ENCODE data around the gene F5.
"Not testable (repeated sequence)": the region's sequence is repeated elsewhere in the genome, so short reads cannot be mapped to it uniquely, and the experiment has no call there.

Gene F5

DNA sequence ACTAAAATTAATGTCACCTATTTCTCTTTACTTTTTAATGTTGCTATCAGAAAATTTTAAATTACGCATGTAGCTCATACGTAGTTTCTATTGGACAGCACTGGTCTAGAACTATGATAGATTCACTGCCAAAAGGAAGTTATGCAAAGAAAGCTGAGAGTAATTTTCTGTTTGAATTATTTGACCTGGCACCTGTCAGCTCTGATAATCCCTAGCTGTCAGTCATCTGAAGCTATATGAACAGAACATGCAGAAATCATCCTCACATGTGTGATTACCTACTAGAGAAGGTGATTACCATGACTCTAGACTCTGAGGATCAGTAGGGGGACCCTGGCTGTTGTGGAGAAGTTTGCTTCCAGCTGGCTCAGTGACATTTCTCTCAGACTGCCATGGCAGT lies 40.8 kb downstream of the F5 start:
- DNase-seq (ENCODE audit: low read depth in 2 of 2) = no peak

DNA sequence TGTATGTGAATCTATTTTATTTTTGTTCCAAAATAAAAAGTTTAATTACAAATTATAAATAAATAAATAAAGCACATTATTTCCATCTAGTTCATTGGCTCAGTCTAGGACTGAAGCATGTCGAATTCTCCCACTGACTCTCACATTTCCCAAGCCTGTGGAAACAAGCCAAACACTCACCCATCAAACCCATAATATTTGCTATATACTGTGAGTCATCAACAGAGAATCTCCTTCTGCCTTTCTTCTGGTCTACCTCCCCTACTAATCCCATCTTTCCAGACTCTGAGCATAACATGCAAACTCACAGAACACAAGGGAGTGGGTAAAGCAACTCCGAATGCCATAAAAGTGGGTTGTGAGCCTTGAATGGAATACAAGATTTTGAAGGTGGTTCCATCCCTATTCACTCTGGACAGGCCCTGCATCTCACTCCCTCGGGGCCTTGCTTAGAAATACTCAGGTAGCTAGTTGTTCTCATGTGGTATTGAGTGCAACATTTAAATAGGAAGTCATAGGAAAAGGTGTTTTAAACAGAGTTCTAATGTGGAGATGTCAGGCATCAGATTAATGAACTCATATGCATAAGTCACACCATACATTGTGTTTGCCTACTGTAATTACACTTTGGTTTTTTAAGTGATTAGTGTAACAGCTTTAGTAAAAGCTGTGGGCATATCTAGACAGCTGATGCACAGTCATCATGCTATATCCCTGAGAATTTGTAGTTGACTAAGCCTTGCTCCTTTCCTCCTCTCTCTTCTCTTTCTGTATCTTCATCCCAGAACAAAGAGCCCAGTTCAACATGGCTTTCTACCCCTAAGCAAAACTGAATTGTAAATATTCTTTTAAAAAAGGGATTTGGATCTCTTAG lies 47.0 kb downstream of the F5 start:
- DNase-seq (ENCODE audit: low read depth in 2 of 2) = no peak

DNA sequence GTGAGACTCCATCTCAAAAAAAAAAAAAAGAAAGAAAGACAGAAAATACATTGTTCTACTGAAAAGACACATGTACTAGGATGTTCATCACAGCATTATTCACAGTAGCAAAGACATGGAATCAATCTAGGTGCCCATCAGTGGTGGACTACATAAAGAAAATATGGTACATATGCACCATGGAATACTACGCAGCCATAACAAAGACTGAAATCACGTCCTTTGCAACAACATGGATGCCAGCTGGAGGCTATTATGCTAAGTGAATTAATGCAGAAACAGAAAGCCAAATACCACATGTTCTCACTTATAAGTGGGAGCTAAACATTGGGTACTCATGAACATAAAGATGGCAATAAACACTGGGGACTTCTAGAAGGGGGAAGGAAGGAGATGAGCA lies 51.6 kb downstream of the F5 start:
- no peak for DNase-seq (ENCODE audit: low read depth in 2 of 2)

DNA sequence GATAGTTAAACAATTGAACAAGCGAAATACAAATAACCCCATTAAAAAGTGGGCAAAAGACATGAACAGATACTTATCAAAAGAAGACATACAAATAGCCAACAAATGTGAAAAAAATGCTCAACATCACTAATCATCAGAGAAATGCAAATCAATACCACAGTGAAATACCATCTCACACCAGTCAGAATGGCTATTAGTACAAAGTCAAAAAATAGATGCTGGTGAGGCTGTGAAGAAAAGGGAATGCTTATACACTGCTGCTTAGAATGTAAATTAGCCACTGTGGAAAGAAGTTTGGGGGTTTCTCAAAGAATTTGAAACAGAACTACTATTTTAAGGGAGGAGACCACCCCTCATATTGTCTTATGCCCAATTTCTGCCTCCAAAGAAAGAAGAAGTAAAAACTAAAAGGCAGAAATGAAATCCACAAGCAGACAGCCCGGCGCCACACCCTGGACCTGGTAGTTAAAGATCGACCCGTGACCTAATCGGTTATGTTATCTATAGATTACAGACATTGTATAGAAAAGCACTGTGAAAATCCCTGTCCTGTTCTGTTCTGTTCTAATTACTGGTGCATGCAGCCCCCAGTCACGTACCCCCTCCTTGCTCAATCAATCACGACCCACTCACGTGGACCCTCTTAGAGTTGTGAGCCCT lies 52.6 kb downstream of the F5 start:
- DNase-seq (ENCODE audit: low read depth in 2 of 2) = not testable (repeated sequence)

DNA sequence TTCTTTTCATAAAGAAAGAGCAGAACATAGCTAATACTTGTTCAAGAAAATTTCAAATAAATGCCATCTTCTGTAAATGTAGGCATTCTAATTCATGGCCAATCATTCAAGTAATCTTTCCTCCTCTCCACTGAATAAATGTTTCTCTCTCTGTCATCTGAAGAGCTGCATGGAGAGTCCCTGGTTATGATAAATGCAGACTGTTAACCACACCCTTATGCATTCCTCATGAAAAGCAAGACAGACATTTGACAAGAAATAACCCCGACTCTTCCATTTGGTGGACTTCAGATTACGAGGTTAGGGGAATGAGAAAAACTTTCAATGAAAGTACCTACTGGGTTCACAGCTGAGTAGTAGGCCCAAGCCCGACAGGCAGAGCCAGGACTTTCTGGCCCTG lies 55.8 kb downstream of the F5 start:
- no peak for DNase-seq (ENCODE audit: low read depth in 2 of 2)

DNA sequence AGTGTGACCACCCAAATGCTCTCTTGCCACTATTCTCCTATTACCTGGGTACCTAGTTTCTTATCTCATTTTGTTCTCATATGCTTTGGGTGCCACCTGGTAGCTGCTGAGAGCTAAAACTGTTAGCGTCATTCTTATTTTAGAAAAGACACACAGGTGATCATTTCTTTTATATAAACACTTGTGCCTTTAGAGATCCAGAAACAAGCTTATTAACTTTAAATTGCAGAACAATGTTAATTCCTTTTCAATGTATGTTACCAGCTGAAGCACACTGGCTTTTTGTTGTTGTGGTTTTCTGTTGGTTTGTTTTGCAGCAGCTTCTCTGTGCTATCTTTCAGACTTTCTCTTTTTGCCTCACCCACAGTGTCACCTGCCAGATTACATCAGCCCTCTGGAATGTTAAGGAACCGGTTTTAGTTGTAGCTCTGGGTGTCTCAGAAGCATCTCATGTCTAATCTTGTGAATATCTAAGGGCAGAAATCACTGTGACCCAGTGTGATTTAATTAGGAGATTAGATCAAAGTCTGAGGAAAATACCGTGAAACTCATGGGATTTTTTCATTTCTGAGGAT lies 57.1 kb downstream of the F5 start:
- no peak for DNase-seq (ENCODE audit: low read depth in 2 of 2)

DNA sequence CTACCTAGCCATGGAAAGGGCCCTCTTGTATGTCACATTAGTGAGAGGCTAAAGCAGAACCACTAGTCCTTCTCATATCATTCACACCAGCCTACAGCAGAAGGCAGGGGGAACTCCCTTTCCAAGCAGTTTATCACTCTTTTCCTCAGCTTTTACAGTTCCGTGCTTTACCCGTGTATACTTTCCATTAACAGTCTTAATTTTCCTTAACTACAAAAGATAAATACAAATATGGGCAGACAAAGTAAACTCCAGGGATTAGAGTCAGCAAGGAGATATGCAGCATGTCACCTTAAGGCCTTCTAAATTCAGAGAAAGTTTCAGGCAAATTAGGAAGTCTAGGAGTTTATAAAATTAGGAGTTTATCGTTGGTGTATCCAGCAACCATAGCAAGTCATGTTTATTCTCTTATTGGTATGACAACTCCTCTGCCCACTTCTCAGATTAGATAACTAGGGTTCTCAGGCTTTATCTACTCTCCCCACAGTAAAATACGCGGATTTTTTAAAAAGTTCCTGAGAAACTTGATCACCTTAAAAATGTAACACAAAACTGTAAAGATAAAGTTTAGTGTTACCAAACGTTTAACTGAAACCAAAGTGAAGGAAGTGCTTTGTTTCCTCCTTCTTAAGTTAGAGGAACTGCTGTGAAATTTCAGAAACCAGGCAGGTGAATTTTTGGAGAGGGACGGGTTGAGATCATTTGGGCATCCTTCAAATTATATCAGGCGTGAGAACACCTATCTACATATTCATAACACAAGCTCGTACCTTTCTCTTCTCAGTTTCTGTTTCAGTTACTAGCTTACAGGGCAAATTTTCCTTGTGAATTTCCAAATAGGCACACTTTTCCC lies 57.8 kb downstream of the F5 start:
- no peak for DNase-seq (ENCODE audit: low read depth in 2 of 2)

DNA sequence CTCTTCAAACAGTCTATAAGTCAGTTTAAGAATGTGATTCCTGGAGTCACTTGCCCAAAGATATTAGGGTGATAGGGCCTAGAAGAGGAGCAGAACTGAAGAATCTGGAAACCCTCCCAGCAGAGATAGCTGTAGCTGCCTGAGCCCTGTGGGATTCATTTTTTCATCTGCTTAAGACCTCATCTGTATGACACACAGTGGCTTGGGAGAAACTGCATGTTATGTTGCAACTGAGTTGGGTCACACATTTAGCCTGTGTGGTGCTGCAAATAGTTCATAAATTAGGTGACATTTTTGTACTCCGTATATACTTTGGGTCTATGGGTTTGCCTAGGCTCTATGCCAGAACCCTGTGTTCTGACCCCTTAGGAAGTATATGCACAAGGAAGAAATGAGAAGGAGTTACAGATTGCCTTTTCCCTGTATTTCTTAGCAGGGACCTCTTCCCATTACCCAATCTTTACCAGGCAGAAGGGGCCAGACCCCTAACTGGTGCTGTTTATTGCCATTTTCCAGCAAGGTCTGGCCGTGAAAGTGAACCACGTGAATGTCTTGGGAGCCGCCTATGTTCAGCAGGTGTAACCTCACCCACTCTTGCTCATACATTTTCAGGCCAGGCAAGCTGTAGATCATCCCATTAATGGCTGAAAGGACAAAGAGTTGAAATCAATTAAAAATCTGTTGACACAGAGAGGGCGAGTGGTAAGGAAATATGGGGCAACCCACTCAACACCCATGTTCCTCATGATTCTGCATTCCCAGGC lies 58.6 kb downstream of the F5 start:
- no peak for DNase-seq (ENCODE audit: low read depth in 2 of 2)

DNA sequence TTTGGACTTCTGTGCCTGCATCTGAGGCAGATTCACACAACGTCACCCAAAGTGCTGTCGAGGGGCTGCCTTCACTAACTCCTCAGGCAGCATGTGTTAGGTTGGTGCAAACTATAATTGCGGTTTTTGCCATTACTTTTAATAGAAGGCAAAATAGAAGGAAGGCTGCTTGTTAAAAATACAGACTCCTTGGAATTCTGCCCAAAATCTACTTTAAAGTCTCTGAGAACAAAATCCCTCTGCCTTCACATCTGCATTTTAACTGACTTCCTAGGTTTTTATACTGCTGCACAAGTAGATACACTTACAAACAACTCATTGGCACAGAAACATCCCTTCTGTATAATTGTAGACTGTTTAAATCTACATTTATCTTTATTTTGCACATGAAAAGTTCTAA lies 59.3 kb downstream of the F5 start:
- no peak for DNase-seq (ENCODE audit: low read depth in 2 of 2)

DNA sequence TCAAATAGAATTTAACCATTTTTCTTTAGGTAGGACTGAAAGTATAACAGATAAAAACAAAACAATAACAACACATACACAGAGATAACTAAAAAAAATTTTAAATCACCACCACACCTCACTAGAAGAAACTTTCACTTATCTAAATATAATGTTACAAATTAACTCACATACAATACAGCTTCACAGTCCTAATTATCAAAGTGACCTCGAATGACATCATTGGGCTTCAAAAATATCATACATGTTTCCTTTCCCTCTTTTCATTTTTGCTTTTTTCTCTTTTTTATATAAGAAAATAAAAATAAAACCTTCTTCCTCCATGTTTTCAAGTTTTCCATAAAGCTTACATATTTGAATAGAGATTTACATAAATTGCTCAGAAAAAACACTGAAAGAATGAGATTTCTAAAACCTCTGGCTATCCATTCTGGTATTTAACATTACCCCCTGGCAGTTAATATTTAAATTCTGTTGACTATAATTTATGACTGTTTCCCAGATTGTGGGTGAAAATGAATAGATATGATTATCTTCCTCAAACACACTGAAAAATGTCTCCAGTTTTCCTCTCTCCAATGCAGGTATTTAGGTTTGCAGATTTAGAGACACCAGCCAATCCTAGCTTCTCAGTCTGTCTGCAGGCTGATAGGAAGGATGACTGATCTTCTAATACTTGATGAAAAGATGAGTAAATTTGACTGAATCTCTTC lies 60.0 kb downstream of the F5 start:
- DNase-seq (ENCODE audit: low read depth in 2 of 2) = no peak

DNA sequence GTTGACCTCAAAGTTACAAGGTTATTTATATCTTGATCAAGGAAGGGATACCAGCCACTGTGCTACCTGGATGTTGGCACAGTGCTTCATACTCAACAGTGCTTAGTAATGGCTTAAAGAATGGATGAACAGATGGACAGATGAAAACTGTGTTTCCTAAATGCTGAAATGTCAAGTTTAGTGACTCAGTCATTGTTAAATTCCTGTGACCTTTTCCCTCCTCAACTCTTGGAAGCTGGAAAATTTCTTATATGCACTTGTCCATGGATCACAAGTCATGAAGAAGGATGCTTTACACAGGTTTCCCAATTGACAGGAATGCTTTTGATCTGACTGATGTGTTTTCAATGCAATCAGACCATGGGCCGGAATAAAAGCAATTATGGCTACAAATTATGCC lies 60.9 kb downstream of the F5 start:
- DNase-seq (ENCODE audit: low read depth in 2 of 2) = no peak

DNA sequence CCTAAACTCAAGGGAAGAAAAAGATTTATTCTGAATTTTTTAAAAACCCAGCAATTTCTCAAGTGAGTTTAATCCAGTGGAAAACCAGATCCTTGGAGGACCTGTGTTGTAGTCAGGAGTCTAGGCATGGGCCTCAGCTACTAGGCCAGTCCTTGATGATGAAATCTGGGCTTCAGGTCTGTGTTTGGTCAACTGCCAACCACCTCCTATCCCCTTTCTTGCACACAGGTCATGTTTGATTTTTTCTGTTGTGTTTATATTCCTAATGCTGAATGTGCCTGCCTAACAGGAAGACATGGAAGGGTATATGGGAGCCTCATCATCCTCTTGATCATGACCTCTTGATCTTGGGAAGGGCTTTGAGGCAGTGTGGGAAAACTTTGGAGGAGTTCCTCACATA lies 62.4 kb downstream of the F5 start:
- no peak for DNase-seq (ENCODE audit: low read depth in 2 of 2)

DNA sequence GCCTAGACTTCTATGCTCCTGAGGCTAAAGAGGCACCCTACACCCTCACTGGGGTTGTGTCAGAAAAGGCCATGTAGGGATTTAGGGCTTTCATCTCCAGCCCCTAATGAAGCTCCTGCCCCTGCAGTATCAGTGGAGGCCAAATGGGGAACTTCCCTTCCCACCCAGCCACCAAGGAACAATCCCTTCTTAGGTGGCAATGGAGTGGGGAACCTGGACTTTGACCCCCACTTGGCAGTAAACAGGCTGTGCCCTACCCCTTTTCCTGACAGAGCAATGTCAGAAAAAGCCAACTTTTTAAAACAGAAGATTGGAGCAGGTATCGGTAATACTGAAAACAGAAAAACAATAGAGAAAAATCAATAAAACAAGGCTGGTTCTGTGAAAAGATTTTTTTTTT lies 65.1 kb downstream of the F5 start:
- no peak for DNase-seq (ENCODE audit: low read depth in 2 of 2)

DNA sequence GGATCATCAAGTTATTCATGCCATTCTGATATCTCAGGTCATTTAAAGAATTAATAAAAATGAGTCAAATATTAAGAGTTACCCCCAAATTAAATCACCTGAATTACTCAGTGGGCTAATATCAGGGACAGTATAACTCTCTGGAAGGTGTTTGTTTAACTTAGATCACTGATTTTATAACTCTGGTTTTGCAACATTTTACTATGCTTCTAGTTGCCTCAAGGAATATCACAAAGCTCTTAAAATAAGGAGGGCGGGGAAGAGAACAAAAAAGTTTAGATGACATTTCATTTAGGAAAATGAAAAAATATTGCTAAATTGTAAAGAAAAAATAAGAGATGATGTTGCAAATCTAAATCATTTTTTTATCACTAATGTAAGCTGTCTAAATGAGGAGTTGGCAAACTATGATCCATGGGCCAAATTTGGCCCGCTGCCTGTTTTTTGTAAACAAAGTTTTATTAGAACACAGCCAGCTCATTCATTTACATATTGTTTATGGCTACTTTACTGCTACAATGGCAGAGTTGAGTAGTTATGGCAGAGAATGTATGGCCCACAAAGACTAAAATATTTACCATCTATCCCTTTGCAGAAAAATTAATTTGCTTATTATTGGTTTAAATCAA lies 68.6 kb downstream of the F5 start:
- no peak for DNase-seq (ENCODE audit: low read depth in 2 of 2)

DNA sequence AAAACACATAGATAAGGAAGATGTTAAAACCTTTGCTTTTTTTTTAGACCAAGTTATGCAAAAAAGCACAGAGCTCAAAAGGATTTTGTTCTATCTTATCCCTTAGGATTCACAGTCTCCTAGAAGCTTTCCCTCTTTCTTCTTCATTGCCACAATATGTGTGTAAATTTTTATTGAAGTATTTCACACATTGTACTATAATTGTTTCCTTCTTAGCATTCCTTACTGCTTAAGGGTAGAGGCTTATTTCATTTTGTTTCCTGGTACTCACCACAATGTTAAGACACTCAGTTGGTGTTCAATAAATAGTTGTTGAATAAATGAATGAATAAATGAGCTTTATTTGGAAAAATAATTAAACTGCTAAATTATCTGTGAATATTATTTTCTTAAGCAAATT lies 70.6 kb downstream of the F5 start:
- no peak for DNase-seq (ENCODE audit: low read depth in 2 of 2)

DNA sequence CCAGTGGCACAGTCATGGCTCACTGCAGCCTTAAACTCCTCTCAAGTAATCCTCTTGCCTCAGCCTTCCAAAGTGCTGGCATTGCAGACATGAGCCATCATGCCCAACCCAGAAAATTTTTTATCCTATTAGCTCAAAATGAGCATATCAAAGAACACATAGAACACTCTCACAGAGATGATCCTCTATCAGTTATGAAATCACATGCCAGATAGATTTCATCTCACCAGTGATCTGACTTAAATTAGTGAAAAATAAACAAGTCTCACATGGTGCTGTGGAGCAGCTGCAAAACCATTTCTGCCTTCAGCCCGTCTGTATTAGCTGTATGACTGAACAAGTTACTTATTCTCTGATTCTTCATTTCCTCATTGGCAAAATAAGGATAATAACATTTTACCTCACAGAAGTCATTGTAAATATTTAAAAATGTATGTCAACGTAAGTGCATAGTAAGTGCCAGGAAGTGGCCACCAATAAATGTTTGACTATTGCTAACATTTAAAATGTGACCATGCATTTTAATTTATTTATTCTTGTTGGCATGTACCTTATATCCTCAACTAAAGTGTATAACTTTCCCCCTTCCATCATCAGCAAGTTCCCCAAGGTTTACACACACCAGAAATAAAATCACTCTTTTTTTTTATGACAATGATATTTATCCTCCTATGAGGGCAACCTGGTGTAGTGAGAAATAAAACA lies 71.6 kb downstream of the F5 start:
- DNase-seq (ENCODE audit: low read depth in 2 of 2) = no peak

DNA sequence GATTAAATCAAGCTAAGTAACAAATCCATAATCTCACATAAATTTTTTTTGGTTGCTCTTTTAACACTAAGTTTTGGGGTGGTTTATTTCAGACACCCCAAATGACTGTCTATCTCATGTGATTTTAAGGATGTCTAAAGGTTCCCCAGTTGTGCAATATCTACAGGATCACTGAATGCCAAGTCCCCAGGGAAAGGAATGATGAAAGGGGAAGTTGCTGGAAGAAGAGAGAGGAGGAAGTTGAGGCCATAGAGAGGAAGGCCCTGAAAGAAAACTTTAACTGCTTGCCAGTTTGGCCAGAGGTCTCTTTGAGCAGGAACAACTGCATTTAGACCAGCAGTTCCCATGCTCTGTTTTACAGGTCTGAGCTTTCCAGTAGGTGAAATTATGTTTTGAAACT lies 73.1 kb downstream of the F5 start:
- no peak for DNase-seq (ENCODE audit: low read depth in 2 of 2)

DNA sequence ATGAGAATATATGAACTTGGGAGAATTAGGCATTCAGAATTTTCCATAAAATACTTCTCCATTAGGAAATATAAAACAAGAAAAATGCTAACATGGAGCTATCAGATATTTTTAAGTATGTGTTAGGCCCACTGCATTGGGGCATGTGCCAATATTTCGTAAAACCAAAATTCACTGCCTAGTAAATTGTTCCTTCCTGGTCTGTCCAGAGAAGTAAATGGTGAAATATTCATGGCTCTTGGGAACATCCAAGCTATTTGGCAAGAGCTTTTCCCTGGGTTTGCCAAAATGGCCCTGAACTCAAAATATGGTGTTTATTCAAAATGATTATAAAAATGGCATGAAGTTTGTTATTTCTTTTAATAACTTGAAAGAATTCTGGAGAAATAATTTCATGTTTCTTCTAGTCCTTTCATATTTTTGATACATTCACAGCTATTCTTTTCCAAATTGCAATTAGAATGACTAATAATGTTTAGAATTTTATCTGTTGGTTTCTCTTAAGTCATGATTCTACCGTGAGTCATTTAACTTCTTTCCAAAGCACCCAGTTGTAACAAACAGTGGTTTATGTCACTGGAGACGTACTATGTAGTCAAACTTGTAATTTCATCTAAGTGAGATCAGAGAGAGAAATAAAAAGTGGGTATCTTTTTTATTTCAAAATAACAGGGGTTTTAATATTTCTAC lies 74.8 kb downstream of the F5 start:
- no peak for DNase-seq (ENCODE audit: low read depth in 2 of 2)

DNA sequence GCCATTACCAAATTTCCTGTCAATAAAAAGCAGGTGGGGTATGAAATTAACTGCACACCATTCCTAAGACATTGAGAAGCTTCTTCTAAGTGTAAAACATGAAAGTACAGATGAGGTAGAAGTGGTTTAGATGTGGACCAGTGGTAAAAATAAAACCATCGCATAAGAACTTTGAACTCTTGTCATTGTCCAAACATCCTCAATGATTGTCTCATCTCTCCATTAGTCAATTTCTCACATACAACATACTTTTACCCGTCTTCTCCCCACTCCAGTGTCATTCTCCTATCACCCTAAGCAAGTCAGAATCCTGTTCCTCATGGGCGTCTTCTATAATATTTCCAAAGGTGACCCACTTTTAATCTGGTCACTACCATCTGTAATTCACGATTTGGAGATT lies 76.2 kb downstream of the F5 start:
- DNase-seq (ENCODE audit: low read depth in 2 of 2) = no peak
